SK-N-SH (cell line): ENCODE data around the gene ACSL6. TPM values are rescaled to one million over a fixed set of nuclear protein-coding genes. Genes with fewer than 3 reads are reported as not detected.

ENCODE experiments used
- CTCF ChIA-PET: fragments of 300-600, 350-600 bp; formaldehyde crosslinking; extraction: SDS; loops from one replicate; lab custom pipeline; 2021; lab: Yijun Ruan, JAX
- POLR2A ChIA-PET: fragments of 350-600 bp; sonication (Branson Sonifier 250); formaldehyde crosslinking; extraction: SDS; loops from one replicate; lab custom pipeline; 2020; ENCODE audit warnings: antibody characterized with exemption, inconsistent platforms; lab: Yijun Ruan, JAX
- DNase-seq: peaks from one replicate; pipeline ENCODE4 v3.0.0; 2012
- H2AFZ ChIP-seq: fragments of 200-600 bp; sonication (generic); 2 replicates; pipeline ENCODE4 v1.8.1; 2016; ENCODE audit warnings: antibody characterized with exemption, mild to moderate bottlenecking, low read depth
- H3F3A ChIP-seq: fragments of 200-600 bp; sonication (generic); replicated peaks from 2 replicates; pipeline ENCODE3; 2016; ENCODE audit warnings: antibody characterized with exemption, mild to moderate bottlenecking; ENCODE audit not compliant: insufficient read depth
- H3K27ac ChIP-seq, 2 experiments: fragments of 200-500 bp in 1 of 2; fragments of 200-600 bp in 1 of 2; sonication (Bioruptor generic) in 1 of 2; sonication (generic), shearing (Covaris generic) in 1 of 2; 2 replicates each; pipeline versions ENCODE4 v1.5.1 to v1.6.1; 2014 to 2016; ENCODE audit warnings: low read depth in 2 of 2, inconsistent platforms in 1 of 2, low read length in 1 of 2, mild to moderate bottlenecking in 1 of 2, mixed read lengths in 1 of 2
- H3K27me3 ChIP-seq: fragments of 200-600 bp; sonication (generic), shearing (Covaris generic); 2 replicates; pipeline ENCODE4 v1.6.1; 2016; ENCODE audit warnings: mixed run types; ENCODE audit not compliant: insufficient read depth
- H3K36me3 ChIP-seq, 2 experiments: fragments of 200-500 bp in 1 of 2; fragments of 200-600 bp in 1 of 2; sonication (Bioruptor generic) in 1 of 2; sonication (generic) in 1 of 2; replicated peaks in 1 of 2; 2 replicates each; pipeline versions ENCODE3 to v1.5.1; 2014 to 2016; ENCODE audit warnings: low read length in 1 of 2, mild to moderate bottlenecking in 1 of 2; ENCODE audit not compliant: insufficient read depth in 2 of 2, control insufficient read depth in 1 of 2
- H3K4me1 ChIP-seq, 2 experiments: fragments of 200-500 bp in 1 of 2; fragments of 200-600 bp in 1 of 2; sonication (Bioruptor generic) in 1 of 2; sonication (generic), shearing (Covaris generic) in 1 of 2; 2 replicates each; pipeline versions ENCODE4 v1.5.1 to v1.6.1; 2014 to 2016; ENCODE audit warnings: low read depth in 1 of 2, low read length in 1 of 2, mixed run types in 1 of 2; ENCODE audit not compliant: insufficient read depth in 2 of 2, control insufficient read depth in 1 of 2
- H3K4me2 ChIP-seq: fragments of 200-600 bp; sonication (generic), shearing (Covaris generic); 2 replicates; pipeline ENCODE4 v1.6.1; 2017; ENCODE audit warnings: mixed run types
- H3K4me3 ChIP-seq, 2 experiments: fragments of 200-500 bp in 1 of 2; fragments of 200-600 bp in 1 of 2; sonication (Bioruptor generic) in 1 of 2; sonication (generic), shearing (Covaris generic) in 1 of 2; 2 replicates each; pipeline versions ENCODE4 v1.5.1 to v1.8.1; 2014 to 2016; ENCODE audit warnings: low read depth in 2 of 2, inconsistent platforms in 1 of 2, low read length in 1 of 2, mild to moderate bottlenecking in 1 of 2, mixed read lengths in 1 of 2, moderate library complexity in 1 of 2
- H3K79me2 ChIP-seq: fragments of 200-600 bp; sonication (generic); 2 replicates; pipeline ENCODE4 v1.8.1; 2017; ENCODE audit warnings: mild to moderate bottlenecking; ENCODE audit not compliant: insufficient read depth
- H3K9ac ChIP-seq: fragments of 200-600 bp; sonication (generic); 2 replicates; pipeline ENCODE4 v1.6.1; 2017; ENCODE audit warnings: mixed run types
- H3K9me2 ChIP-seq: fragments of 200-600 bp; sonication (generic); 2 replicates; pipeline ENCODE4 v1.6.1; 2017; ENCODE audit warnings: mixed run types
- H3K9me3 ChIP-seq: fragments of 200-600 bp; sonication (generic); 2 replicates; pipeline ENCODE4 v1.6.1; 2017; ENCODE audit warnings: mixed run types, mild to moderate bottlenecking, moderate library complexity
- H4K20me1 ChIP-seq: fragments of 200-600 bp; sonication (generic); 2 replicates; pipeline ENCODE4 v1.6.1; 2017; ENCODE audit warnings: mild to moderate bottlenecking, mixed run types; ENCODE audit not compliant: insufficient read depth
- CHD2 ChIP-seq: fragments of 150-350 bp; IDR thresholded peaks from 2 replicates; pipeline ENCODE4 v1.6.1; 2018; ENCODE audit warnings: low read length; ENCODE audit not compliant: partially characterized antibody
- FOXM1 ChIP-seq: IDR thresholded peaks from 2 replicates; pipeline ENCODE4 v1.4.0; 2012; ENCODE audit warnings: low read depth, mild to moderate bottlenecking
- GATA2 ChIP-seq: sonication (generic); formaldehyde crosslinking; IDR thresholded peaks from 2 replicates; pipeline ENCODE4 v1.5.0; 2020; ENCODE audit warnings: mild to moderate bottlenecking, missing genetic modification reagents
- JUND ChIP-seq: IDR thresholded peaks from 2 replicates; pipeline ENCODE4 v1.4.0; 2012
- NRF1 ChIP-seq: IDR thresholded peaks from 2 replicates; pipeline ENCODE4 v1.6.1; 2012; ENCODE audit warnings: low read depth, mild to moderate bottlenecking, low read length
- POLR2AphosphoS5 ChIP-seq: IDR thresholded peaks from 2 replicates; pipeline ENCODE4 v1.6.1; 2012; ENCODE audit warnings: low read depth, low read length
- RCOR1 ChIP-seq: fragments of 150-350 bp; IDR thresholded peaks from 2 replicates; pipeline ENCODE4 v1.6.1; 2017; ENCODE audit warnings: antibody characterized with exemption, low read length
- SIN3A ChIP-seq: IDR thresholded peaks from 2 replicates; pipeline ENCODE4 v1.6.1; 2012; ENCODE audit warnings: low read depth, mild to moderate bottlenecking, low read length, moderate library complexity, borderline replicate concordance
- SMC3 ChIP-seq: IDR thresholded peaks from 2 replicates; pipeline ENCODE4 v1.6.1; 2012; ENCODE audit warnings: low read depth, low read length, improper control_type of control experiment
- TAF1 ChIP-seq: IDR thresholded peaks from 2 replicates; pipeline ENCODE4 v1.6.1; 2012; ENCODE audit warnings: low read depth, mild to moderate bottlenecking, low read length, moderate library complexity, borderline replicate concordance
- TCF12 ChIP-seq: IDR thresholded peaks from 2 replicates; pipeline ENCODE4 v1.4.0; 2012
- USF1 ChIP-seq: IDR thresholded peaks from 2 replicates; pipeline ENCODE4 v1.4.0; 2012; ENCODE audit warnings: low read depth, borderline replicate concordance
- WGBS: methylation state at CpG from one replicate; pipeline ENCODE4 v1.1.6; 2017; ENCODE audit warnings: low lambda C conversion rate; 5-methylcytosine and 5-hydroxymethylcytosine counted together
- polyA plus RNA-seq, 3 experiments: library from polyadenylated mRNA; depleted of rRNA; stranded (reverse); fragments of >200 nt; gene quantifications; 2 replicates each; pipeline ENCODE4 v1.2.3, GENCODE V29; 2012
- TF ChIP-seq, protein P1 (sequence below): IDR thresholded peaks from 2 replicates; pipeline ENCODE4; 2012
- TF ChIP-seq, protein P2 (sequence below): fragments of 200-600 bp; sonication (generic); IDR thresholded peaks from 2 replicates; pipeline ENCODE4 v1.6.1; 2017; ENCODE audit warnings: antibody characterized with exemption, mild to moderate bottlenecking, moderate library complexity
- TF ChIP-seq, protein P3 (sequence below): IDR thresholded peaks from 2 replicates; pipeline ENCODE4 v1.4.0; 2012; ENCODE audit warnings: low read depth

The ACSL6 gene
- polyA plus RNA-seq, 1 of the 3 experiments (the other 2 are of a cell fraction): 0.46 TPM

DNA sequence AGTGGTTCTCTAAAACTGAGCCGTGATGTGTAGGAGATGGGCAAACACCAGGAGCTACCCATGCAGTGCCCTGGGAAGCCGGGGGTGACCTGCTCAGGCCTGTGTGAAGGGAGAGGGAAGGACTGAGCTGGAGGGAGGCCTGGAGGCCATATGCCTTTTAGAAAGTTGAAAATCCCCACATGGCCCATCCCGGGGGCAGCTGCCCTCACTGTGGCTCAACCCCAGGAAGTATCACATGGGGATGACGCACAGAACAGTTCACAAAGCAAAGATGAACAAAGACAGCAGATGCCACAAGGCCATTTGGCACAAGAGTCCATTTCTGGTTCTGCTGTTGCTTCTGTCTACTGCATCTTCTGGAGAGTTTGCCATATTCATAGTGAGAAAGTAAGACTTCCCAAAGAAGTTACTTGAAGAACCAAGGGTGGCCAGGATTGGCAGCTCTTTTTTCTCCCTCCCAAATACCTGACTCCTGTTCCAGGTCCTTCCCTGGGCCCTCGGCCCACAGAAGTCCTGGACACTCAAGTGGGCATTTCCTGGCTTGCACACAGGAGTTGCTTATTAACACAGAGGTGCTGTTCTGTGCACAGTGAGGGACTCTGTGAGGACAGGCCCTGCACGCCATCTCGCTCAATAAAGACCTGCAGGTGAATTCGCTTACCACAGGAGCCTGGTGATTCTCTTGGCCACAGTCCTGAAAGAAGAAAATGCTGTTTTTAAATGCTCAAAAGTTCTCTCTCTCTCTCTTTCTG is 25.1 kb downstream of the ACSL6 start:
- H3K79me2 ChIP-seq: no peaks in the 10 kb centered on the region
- no peaks in the 10 kb centered on the region for H3K9me3 ChIP-seq
- no peaks in the 10 kb centered on the region for H4K20me1 ChIP-seq
- H3F3A ChIP-seq: no peaks in the 10 kb centered on the region
- H3K9me2 ChIP-seq: no peaks in the 10 kb centered on the region
- no peak overlapping the region for H2AFZ ChIP-seq
- TF ChIP-seq, protein P1, sequence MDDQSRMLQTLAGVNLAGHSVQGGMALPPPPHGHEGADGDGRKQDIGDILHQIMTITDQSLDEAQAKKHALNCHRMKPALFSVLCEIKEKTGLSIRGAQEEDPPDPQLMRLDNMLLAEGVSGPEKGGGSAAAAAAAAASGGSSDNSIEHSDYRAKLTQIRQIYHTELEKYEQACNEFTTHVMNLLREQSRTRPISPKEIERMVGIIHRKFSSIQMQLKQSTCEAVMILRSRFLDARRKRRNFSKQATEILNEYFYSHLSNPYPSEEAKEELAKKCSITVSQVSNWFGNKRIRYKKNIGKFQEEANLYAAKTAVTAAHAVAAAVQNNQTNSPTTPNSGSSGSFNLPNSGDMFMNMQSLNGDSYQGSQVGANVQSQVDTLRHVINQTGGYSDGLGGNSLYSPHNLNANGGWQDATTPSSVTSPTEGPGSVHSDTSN: no peak
- TF ChIP-seq SIN3A: no peak
- no peak for TF ChIP-seq USF1
- TF ChIP-seq TAF1: no peak
- no peak for TF ChIP-seq CHD2
- no peak for TF ChIP-seq RCOR1
- TF ChIP-seq, protein P2, sequence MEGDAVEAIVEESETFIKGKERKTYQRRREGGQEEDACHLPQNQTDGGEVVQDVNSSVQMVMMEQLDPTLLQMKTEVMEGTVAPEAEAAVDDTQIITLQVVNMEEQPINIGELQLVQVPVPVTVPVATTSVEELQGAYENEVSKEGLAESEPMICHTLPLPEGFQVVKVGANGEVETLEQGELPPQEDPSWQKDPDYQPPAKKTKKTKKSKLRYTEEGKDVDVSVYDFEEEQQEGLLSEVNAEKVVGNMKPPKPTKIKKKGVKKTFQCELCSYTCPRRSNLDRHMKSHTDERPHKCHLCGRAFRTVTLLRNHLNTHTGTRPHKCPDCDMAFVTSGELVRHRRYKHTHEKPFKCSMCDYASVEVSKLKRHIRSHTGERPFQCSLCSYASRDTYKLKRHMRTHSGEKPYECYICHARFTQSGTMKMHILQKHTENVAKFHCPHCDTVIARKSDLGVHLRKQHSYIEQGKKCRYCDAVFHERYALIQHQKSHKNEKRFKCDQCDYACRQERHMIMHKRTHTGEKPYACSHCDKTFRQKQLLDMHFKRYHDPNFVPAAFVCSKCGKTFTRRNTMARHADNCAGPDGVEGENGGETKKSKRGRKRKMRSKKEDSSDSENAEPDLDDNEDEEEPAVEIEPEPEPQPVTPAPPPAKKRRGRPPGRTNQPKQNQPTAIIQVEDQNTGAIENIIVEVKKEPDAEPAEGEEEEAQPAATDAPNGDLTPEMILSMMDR: no peak
- TF ChIP-seq, protein P3, sequence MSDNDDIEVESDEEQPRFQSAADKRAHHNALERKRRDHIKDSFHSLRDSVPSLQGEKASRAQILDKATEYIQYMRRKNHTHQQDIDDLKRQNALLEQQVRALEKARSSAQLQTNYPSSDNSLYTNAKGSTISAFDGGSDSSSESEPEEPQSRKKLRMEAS: no peak
- no peak for TF ChIP-seq POLR2AphosphoS5
- TF ChIP-seq GATA2 (CRISPR knock-in tag): no peak
- no peak for TF ChIP-seq FOXM1
- TF ChIP-seq SMC3: no peak
- TF ChIP-seq NRF1: no peak
- no peak for TF ChIP-seq JUND
- no peak for TF ChIP-seq TCF12
- H3K4me1 ChIP-seq: peaks cover 0 to 4% of the 10 kb centered on the region in 2 experiments; a peak in 1 of 4 replicates
- no peaks in the 10 kb centered on the region for H3K27me3 ChIP-seq
- H3K4me2 ChIP-seq: no peak overlapping the region
- CTCF ChIA-PET: interaction anchor here (0.6 kb wide), 1 partner anchor 16 kb away, joined by 3 read pairs; no protein-coding TSS in a partner anchor
- no peak overlapping the region for H3K27ac ChIP-seq
- no peak for DNase-seq
- no peaks in the 10 kb centered on the region for H3K36me3 ChIP-seq
- H3K9ac ChIP-seq: no peak overlapping the region
- POLR2A ChIA-PET: no interaction called here
- no peak overlapping the region for H3K4me3 ChIP-seq
- WGBS: 49% methylated on average over 8 of the region's 8 CpGs
